ENCODE results near the gene PANK2.

DNA sequence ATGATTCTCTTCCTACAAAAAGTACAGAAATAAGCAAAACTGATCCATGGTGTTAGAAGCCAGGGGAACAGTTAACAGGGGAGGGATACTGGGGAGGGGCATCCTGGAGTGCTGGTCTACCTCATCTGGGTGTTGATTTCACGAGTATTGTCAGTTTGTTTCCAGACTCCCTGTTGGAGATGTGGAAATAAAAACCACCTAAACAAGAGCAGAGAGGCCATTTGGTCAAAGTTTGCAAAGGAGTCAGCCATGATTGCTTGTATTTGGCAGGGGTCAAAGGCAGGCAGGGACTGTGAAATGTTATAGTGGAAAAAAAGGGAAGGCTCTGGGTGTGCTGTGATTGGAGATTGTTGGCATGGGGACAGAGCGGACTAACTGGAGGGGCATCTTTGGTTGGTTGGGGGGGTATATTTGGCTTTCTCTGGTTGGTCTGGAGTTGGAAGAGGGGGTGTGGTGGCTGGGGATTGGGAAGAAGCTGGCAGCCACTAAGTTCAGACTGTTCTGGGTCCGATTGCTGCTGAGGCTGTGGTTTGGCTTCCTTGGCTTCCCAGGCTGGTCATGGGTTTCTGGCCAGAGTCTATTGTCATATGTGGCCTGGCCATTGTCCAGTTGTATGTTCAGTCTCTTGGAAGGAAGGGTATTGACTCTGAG lies 14.9 kb upstream of the PANK2 start:
- TF ChIP-seq, protein P1, sequence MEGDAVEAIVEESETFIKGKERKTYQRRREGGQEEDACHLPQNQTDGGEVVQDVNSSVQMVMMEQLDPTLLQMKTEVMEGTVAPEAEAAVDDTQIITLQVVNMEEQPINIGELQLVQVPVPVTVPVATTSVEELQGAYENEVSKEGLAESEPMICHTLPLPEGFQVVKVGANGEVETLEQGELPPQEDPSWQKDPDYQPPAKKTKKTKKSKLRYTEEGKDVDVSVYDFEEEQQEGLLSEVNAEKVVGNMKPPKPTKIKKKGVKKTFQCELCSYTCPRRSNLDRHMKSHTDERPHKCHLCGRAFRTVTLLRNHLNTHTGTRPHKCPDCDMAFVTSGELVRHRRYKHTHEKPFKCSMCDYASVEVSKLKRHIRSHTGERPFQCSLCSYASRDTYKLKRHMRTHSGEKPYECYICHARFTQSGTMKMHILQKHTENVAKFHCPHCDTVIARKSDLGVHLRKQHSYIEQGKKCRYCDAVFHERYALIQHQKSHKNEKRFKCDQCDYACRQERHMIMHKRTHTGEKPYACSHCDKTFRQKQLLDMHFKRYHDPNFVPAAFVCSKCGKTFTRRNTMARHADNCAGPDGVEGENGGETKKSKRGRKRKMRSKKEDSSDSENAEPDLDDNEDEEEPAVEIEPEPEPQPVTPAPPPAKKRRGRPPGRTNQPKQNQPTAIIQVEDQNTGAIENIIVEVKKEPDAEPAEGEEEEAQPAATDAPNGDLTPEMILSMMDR (IDR thresholded peaks at IDR 0.05): no peak
- no peak for TF ChIP-seq POLR2A (IDR thresholded peaks at IDR 0.05)

Measured in testis (tissue), 2 donors.